GM19324 (cell line): ENCODE data around the gene GGT7.
"Not testable (repeated sequence)": the region's sequence is repeated elsewhere in the genome, so short reads cannot be mapped to it uniquely, and the experiment has no call there.

Source experiments
- ATAC-seq: cut with Tn5 transposase; IDR thresholded peaks from one replicate; pipeline ENCODE4 v1.9.1; 2021; ENCODE audit warnings: mild to moderate bottlenecking, moderate library complexity; ENCODE audit not compliant: unreplicated experiment, low FRiP score

The GGT7 gene

GRCh38 chr20:34883087-34883688, 10.5 kb upstream of the GGT7 start:
- ATAC-seq, result no peak

GRCh38 chr20:34881689-34882088, 9.0 kb upstream of the GGT7 start:
- ATAC-seq, result no peak

- not testable (repeated sequence) for ATAC-seq
Measured at GRCh38 chr20:34880971-34881370, 8.3 kb upstream of the GGT7 start.

GRCh38 chr20:34880215-34880850, 7.7 kb upstream of the GGT7 start:
- ATAC-seq, result no peak

- ATAC-seq, result peak; percentile 62
Measured at GRCh38 chr20:34876406-34877282, 4.0 kb upstream of the GGT7 start, which contains the start of gene ACSS2. Gene ACSS2, plus strand, starts transcription at chr20:34876612. Its CDS starts 34 bp downstream, at chr20:34876646.

- ATAC-seq, result peak; percentile 57
Measured at GRCh38 chr20:34875642-34876405, 3.2 kb upstream of the GGT7 start.

GRCh38 chr20:34874094-34874654, 1.5 kb upstream of the GGT7 start:
- no peak for ATAC-seq

- ATAC-seq, result no peak
Measured at GRCh38 chr20:34873583-34874093, 982 bp upstream of the GGT7 start.

- ATAC-seq, result no peak
Measured at GRCh38 chr20:34871966-34872621, 562 bp downstream of the GGT7 start.

GRCh38 chr20:34871320-34871926, 1.2 kb downstream of the GGT7 start:
- ATAC-seq, result no peak

GRCh38 chr20:34864216-34864615, 8.4 kb downstream of the GGT7 start:
- no peak for ATAC-seq

- ATAC-seq, result no peak
Measured at GRCh38 chr20:34863421-34863965, 9.2 kb downstream of the GGT7 start.

GRCh38 chr20:34862724-34863123, 9.9 kb downstream of the GGT7 start:
- ATAC-seq, result no peak

GRCh38 chr20:34861386-34862084, 11.1 kb downstream of the GGT7 start:
- no peak for ATAC-seq

- no peak for ATAC-seq
Measured at GRCh38 chr20:34859826-34860545, 12.7 kb downstream of the GGT7 start.

- ATAC-seq, result no peak
Measured at GRCh38 chr20:34859367-34859766, 13.3 kb downstream of the GGT7 start.

GRCh38 chr20:34852298-34852697, 20.4 kb downstream of the GGT7 start:
- ATAC-seq, result no peak

- ATAC-seq, result no peak
Measured at GRCh38 chr20:34850969-34851368, 21.7 kb downstream of the GGT7 start.
